CD4-positive, alpha-beta T cell (primary cell): ENCODE measurements around the gene SUFU. TPM values are rescaled to one million over a fixed set of nuclear protein-coding genes. Genes with fewer than 3 reads are reported as not detected.

Experiments
- ATAC-seq: fragments of 200-7000 bp; cut with Tn5 transposase; one replicate; pipeline ENCODE4 v1.10.0; 2022; ENCODE audit warnings: mild to moderate bottlenecking; ENCODE audit not compliant: poor library complexity
- CTCF ChIA-PET: fragments of 350-600 bp; sonication (Branson Sonifier 250); formaldehyde crosslinking; loops from one replicate; lab custom pipeline; 2021; ENCODE audit warnings: antibody characterized with exemption, inconsistent platforms; lab: Charles Lee
- POLR2A ChIA-PET: fragments of 350-600 bp; sonication (Branson Sonifier 250); formaldehyde crosslinking; loops from one replicate; lab custom pipeline; 2021; ENCODE audit warnings: antibody characterized with exemption, inconsistent platforms; lab: Charles Lee
- DNase-seq, 14 experiments: peaks; one replicate each; pipeline ENCODE4 v3.0.0-alpha.2; 2013 to 2020; ENCODE audit warnings: mixed read lengths in 2 of 14
- H3K27ac ChIP-seq, 2 donors: one replicate each; pipeline versions ENCODE4 v1.5.1 to v1.7.0; 2013; ENCODE audit warnings: low read length in 2 of 2, low read depth in 1 of 2, mild to moderate bottlenecking in 1 of 2
- H3K27me3 ChIP-seq, 2 experiments: 1 replicate in 1 of 2; 2 replicates in 1 of 2; pipeline versions ENCODE4 v1.6.1 to v1.7.0; 2013; ENCODE audit warnings: low read length in 2 of 2, control low read depth in 1 of 2, mild to moderate bottlenecking in 1 of 2, moderate library complexity in 1 of 2; ENCODE audit not compliant: insufficient read depth in 2 of 2, control insufficient read depth in 1 of 2
- H3K36me3 ChIP-seq: one replicate; pipeline ENCODE4 v1.6.1; 2013; ENCODE audit warnings: low read length, control low read depth; ENCODE audit not compliant: insufficient read depth
- H3K4me1 ChIP-seq: one replicate; pipeline ENCODE4 v1.6.1; 2013; ENCODE audit warnings: low read length, control low read depth; ENCODE audit not compliant: insufficient read depth
- H3K4me3 ChIP-seq: one replicate; pipeline ENCODE4 v1.5.1; 2013; ENCODE audit warnings: mild to moderate bottlenecking, low read length, moderate library complexity
- H3K9me3 ChIP-seq, 2 experiments: 1 replicate in 1 of 2; 2 replicates in 1 of 2; pipeline versions ENCODE4 v1.6.1 to v1.7.0; 2013; ENCODE audit warnings: low read length in 2 of 2, mild to moderate bottlenecking in 2 of 2, control low read depth in 1 of 2, moderate library complexity in 1 of 2; ENCODE audit not compliant: control insufficient read depth in 1 of 2, insufficient read depth in 1 of 2
- H3K27ac Mint-ChIP-seq: one replicate; pipeline ENCODE4 v1.8.0; 2020; ENCODE audit warnings: mixed read lengths
- H3K27me3 Mint-ChIP-seq: one replicate; pipeline ENCODE4 v1.8.0; 2021; ENCODE audit warnings: mixed read lengths
- H3K36me3 Mint-ChIP-seq: one replicate; pipeline ENCODE4 v1.8.0; 2021; ENCODE audit warnings: low read depth, mixed read lengths
- H3K4me1 Mint-ChIP-seq: one replicate; pipeline ENCODE4 v1.8.0; 2021; ENCODE audit warnings: low read depth, mixed read lengths
- H3K4me3 Mint-ChIP-seq: one replicate; pipeline ENCODE4 v1.8.0; 2020; ENCODE audit warnings: mild to moderate bottlenecking, mixed read lengths
- H3K9me3 Mint-ChIP-seq: one replicate; pipeline ENCODE4 v1.8.0; 2020; ENCODE audit warnings: mixed read lengths
- intact Hi-C, 2 experiments: fragments of 100-400 bp; cut with DNase I in 1 of 2; cut with micrococcal nuclease in 1 of 2; formaldehyde crosslinking; loops; one replicate each; pipeline versions ENCODE4 v1.15.1 to v1.9.0; 2023 to 2025; cut with DNase I, micrococcal nuclease
- total RNA-seq, 174 experiments: library from RNA in 2 of 174; stranded (reverse) in 2 of 174; gene quantifications; one replicate each; pipeline ENCODE4 v1.2.3 and lab custom pipeline; 2021 to 2026
- TF ChIP-seq, protein P1 (sequence below): fragments of 200-600 bp; IDR thresholded peaks from one replicate; pipeline ENCODE4 v1.8.0; 2022; ENCODE audit warnings: antibody characterized with exemption, mild to moderate bottlenecking

The SUFU gene
- total RNA-seq, 2 experiments from 2014 or later: 6.7 to 7.3 TPM

DNA sequence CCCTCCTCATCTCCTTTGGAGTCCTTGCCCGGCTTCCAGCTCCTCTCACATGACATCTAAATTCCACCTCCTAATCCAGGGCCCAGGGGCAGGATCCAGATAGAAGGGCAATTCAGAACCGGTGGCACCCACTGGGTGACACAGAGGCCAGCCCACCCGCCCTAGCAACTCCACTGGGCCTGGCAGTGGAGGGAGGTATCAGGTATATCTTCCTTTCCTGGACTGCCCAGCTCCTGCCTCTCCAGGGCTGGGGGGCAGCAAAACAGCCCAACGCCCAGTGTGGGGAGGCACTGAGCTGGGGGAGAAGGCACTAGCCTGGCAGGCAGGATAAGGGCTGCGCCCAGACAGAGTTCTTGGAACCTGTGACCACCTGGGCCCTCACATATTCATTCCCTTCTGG is 130.1 kb downstream of the SUFU start:
- H3K36me3 Mint-ChIP-seq: peaks cover 6% of the 10 kb centered on the region
- Histone ChIP-seq H3K27me3 (no peaks in the 10 kb centered on the region), H3K36me3 (peaks cover 16% of the 10 kb centered on the region), H3K4me1 (peaks cover 48% of the 10 kb centered on the region), H3K4me3 (no peak overlapping the region), H3K9me3 (no peaks in the 10 kb centered on the region), H3K27ac (peak overlapping the region; percentile 18 to 44)
- peaks cover 49% of the 10 kb centered on the region for H3K4me1 Mint-ChIP-seq
- ChIA-PET CTCF (no interaction called here), POLR2A (interaction anchor here (2.0 kb wide), 1 partner anchor 8 kb away, joined by 7 read pairs; no protein-coding TSS in a partner anchor)
- TF ChIP-seq, protein P1, sequence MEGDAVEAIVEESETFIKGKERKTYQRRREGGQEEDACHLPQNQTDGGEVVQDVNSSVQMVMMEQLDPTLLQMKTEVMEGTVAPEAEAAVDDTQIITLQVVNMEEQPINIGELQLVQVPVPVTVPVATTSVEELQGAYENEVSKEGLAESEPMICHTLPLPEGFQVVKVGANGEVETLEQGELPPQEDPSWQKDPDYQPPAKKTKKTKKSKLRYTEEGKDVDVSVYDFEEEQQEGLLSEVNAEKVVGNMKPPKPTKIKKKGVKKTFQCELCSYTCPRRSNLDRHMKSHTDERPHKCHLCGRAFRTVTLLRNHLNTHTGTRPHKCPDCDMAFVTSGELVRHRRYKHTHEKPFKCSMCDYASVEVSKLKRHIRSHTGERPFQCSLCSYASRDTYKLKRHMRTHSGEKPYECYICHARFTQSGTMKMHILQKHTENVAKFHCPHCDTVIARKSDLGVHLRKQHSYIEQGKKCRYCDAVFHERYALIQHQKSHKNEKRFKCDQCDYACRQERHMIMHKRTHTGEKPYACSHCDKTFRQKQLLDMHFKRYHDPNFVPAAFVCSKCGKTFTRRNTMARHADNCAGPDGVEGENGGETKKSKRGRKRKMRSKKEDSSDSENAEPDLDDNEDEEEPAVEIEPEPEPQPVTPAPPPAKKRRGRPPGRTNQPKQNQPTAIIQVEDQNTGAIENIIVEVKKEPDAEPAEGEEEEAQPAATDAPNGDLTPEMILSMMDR: no peak
- DNase-seq: no peak
- no peak overlapping the region for H3K4me3 Mint-ChIP-seq
- H3K27ac Mint-ChIP-seq: peak overlapping the region; percentile 84
- intact Hi-C loops: no loop called here
- no peaks in the 10 kb centered on the region for H3K9me3 Mint-ChIP-seq
- ATAC-seq: no peak
- H3K27me3 Mint-ChIP-seq: no peaks in the 10 kb centered on the region

DNA sequence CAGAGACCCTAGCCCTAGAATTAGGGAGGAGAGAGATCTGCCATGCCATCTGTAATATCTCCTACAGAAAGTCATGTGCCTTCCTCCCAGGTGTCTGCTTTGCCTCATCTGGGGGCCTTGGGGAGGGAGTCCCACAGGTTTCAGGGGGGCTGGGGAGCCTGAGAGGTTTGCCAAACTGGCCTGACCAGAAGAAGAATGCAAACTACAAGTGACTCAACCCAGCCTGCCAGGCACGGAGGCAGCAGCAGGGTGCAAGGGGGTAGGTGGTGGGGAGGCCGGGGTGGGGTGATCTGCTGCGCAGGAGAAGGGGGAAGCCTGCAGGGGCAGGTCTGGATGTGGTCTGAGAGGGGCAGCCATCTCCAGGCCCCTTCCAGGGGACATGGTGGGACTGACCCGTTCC is 130.9 kb downstream of the SUFU start:
- Histone ChIP-seq H3K9me3 (no peaks in the 10 kb centered on the region), H3K27me3 (no peaks in the 10 kb centered on the region), H3K4me3 (no peak overlapping the region), H3K36me3 (peaks cover 13% of the 10 kb centered on the region), H3K4me1 (peaks cover 48% of the 10 kb centered on the region), H3K27ac (no peak overlapping the region)
- no peaks in the 10 kb centered on the region for H3K9me3 Mint-ChIP-seq
- DNase-seq (no peak), ATAC-seq (no peak)
- H3K27me3 Mint-ChIP-seq: no peaks in the 10 kb centered on the region
- ChIA-PET POLR2A (interaction anchor here (1.2 to 1.6 kb wide), 4 partner anchors 10 to 80 kb away, joined by 4 to 19 read pairs (median 4); partner anchors contain the start of genes ARL3, SFXN2 and TRIM8), CTCF (interaction anchor here (1.6 kb wide), 1 partner anchor 625 kb away, joined by 3 read pairs; no protein-coding TSS in a partner anchor)
- TF ChIP-seq, protein P1: no peak
- peak overlapping the region; percentile 51 for H3K27ac Mint-ChIP-seq
- H3K36me3 Mint-ChIP-seq: peaks cover 6% of the 10 kb centered on the region
- H3K4me1 Mint-ChIP-seq: peaks cover 49% of the 10 kb centered on the region
- no peak overlapping the region for H3K4me3 Mint-ChIP-seq
- intact Hi-C loops: no loop called here

GRCh38 chr10:102635377-102635776 is 131.6 kb downstream of the SUFU start:
- no peak overlapping the region for H3K4me3 ChIP-seq
- H3K9me3 Mint-ChIP-seq: no peaks in the 10 kb centered on the region
- ATAC-seq (peak; percentile 79), DNase-seq (peak in 4 of 14 experiments; percentile 46 to 75 (median 64))
- intact Hi-C loops: no loop called here
- no peaks in the 10 kb centered on the region for H3K27me3 ChIP-seq
- TF ChIP-seq, protein P1: no peak
- H3K36me3 Mint-ChIP-seq: peaks cover 6% of the 10 kb centered on the region
- no peak overlapping the region for H3K4me3 Mint-ChIP-seq
- no peaks in the 10 kb centered on the region for H3K9me3 ChIP-seq
- H3K36me3 ChIP-seq: peaks cover 8% of the 10 kb centered on the region
- ChIA-PET POLR2A (interaction anchor here (0.7 to 1.6 kb wide), 6 partner anchors 9 to 79 kb away, joined by 3 to 19 read pairs (median 4); partner anchors contain the start of genes ARL3, SFXN2 and TRIM8), CTCF (interaction anchor here (1.6 kb wide), 1 partner anchor 625 kb away, joined by 3 read pairs; no protein-coding TSS in a partner anchor)
- peak overlapping the region; percentile 51 for H3K27ac Mint-ChIP-seq
- H3K27me3 Mint-ChIP-seq: no peaks in the 10 kb centered on the region
- peak overlapping the region in 1 of 2 donors; percentile 29 for H3K27ac ChIP-seq
- peaks cover 49% of the 10 kb centered on the region for H3K4me1 Mint-ChIP-seq
- peaks cover 48% of the 10 kb centered on the region for H3K4me1 ChIP-seq
